Activated CD4-positive, alpha-beta T cell treated with anti-CD3 and anti-CD28 coated beads for 1 hour (primary cell): ENCODE measurements around the gene HLA-DPA1.
"Not testable (repeated sequence)": the region's sequence is repeated elsewhere in the genome, so short reads cannot be mapped to it uniquely, and the experiment has no call there.

Experiments
- DNase-seq: peaks from one replicate; pipeline ENCODE4 v3.0.0-alpha.2; 2020

HLA-DPA1 gene

GRCh38 chr6:33073431-33073871 is at the start of gene HLA-DPA1:
Gene HLA-DPA1, minus strand, starts transcription at chr6:33073649.
- DNase-seq = no peak

- no peak for DNase-seq
Observed at GRCh38 chr6:33123181-33123580, 49.7 kb upstream of the HLA-DPA1 start.

GRCh38 chr6:33120001-33120400 is 46.6 kb upstream of the HLA-DPA1 start:
- DNase-seq = no peak

- no peak for DNase-seq
Observed at GRCh38 chr6:33118525-33119123, 45.2 kb upstream of the HLA-DPA1 start.

- no peak for DNase-seq
Observed at GRCh38 chr6:33117811-33118277, 44.4 kb upstream of the HLA-DPA1 start.

- DNase-seq = no peak
Observed at GRCh38 chr6:33116841-33117711, 43.6 kb upstream of the HLA-DPA1 start.

- DNase-seq = no peak
Observed at GRCh38 chr6:33116417-33116816, 43.0 kb upstream of the HLA-DPA1 start.

- DNase-seq = no peak
Observed at GRCh38 chr6:33114406-33114805, 41.0 kb upstream of the HLA-DPA1 start.

GRCh38 chr6:33113755-33114154 is 40.3 kb upstream of the HLA-DPA1 start:
- no peak for DNase-seq

GRCh38 chr6:33112148-33112547 is 38.7 kb upstream of the HLA-DPA1 start:
- no peak for DNase-seq

- DNase-seq = no peak
Observed at GRCh38 chr6:33108307-33108706, 34.9 kb upstream of the HLA-DPA1 start.

- no peak for DNase-seq
Observed at GRCh38 chr6:33107641-33108040, 34.2 kb upstream of the HLA-DPA1 start.

- DNase-seq = no peak
Observed at GRCh38 chr6:33105916-33106871, 32.7 kb upstream of the HLA-DPA1 start.

GRCh38 chr6:33105386-33105785 is 31.9 kb upstream of the HLA-DPA1 start:
- DNase-seq = no peak

GRCh38 chr6:33104887-33105286 is 31.4 kb upstream of the HLA-DPA1 start:
- no peak for DNase-seq

- DNase-seq = no peak
Observed at GRCh38 chr6:33103776-33104175, 30.3 kb upstream of the HLA-DPA1 start.

- DNase-seq = not testable (repeated sequence)
Observed at GRCh38 chr6:33101121-33101737, 27.8 kb upstream of the HLA-DPA1 start.

- no peak for DNase-seq
Observed at GRCh38 chr6:33095681-33096080, 22.2 kb upstream of the HLA-DPA1 start.

- no peak for DNase-seq
Observed at GRCh38 chr6:33093855-33094254, 20.4 kb upstream of the HLA-DPA1 start.

GRCh38 chr6:33092385-33092784 is 18.9 kb upstream of the HLA-DPA1 start:
- no peak for DNase-seq

- peak; percentile 37 for DNase-seq
Observed at GRCh38 chr6:33091957-33092356, 18.5 kb upstream of the HLA-DPA1 start.

GRCh38 chr6:33088931-33089620 is 15.6 kb upstream of the HLA-DPA1 start:
- DNase-seq = no peak
